ENCODE data around the gene LRP4. TPM values are rescaled to one million over a fixed set of nuclear protein-coding genes. Genes with fewer than 3 reads are reported as not detected.

LRP4 gene
- polyA plus RNA-seq, 1 donor from 2014 or later: not detected

DNA sequence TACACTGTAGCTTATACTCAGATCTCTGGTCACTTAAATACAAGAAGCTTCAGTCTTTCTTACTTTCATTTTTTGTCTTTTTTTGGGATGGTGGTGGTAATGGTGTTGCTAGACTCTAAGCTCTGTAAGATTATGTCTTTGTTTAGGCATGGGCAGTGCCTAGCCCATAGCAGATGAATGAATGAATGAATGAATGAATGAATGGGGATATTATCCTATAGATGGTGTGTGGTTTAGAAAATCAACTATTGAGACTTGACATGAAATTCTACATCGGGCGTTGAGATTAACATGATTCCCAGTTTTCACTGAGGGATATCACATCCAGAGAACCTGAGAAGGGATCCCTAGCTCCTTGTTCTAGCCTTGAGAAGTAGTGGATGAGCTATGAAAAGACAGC, 62.5 kb downstream of the LRP4 start:
- H3K4me3 Mint-ChIP-seq: no peak overlapping the region
- H3K36me3 Mint-ChIP-seq: peaks cover 1% of the 10 kb centered on the region
- no peak overlapping the region for H3K27ac Mint-ChIP-seq
- peaks cover 3% of the 10 kb centered on the region for H3K27me3 Mint-ChIP-seq
- H3K4me1 Mint-ChIP-seq: no peaks in the 10 kb centered on the region
- no peaks in the 10 kb centered on the region for H3K9me3 Mint-ChIP-seq

DNA sequence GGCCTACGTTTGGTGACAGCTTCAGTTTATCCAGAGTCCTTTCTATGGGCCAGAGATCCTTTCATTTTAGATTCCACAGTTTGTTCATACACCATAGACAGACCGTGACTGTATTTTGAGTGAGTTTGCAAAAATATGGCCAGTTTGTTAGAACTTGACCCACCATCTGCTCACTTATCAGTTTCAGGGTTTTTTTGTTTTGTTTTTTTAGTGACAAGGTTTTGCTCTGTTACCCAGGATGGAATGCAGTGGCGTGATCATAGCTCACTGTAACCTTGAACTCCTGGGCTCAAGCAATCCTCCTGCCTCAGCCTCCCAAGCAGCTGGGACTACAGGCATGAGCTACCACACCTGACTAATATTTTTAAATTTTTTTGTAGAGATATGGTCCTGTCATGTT, 63.2 kb downstream of the LRP4 start:
- Mint-ChIP-seq H3K27me3 (peaks cover 3% of the 10 kb centered on the region), H3K4me3 (no peak overlapping the region), H3K4me1 (no peaks in the 10 kb centered on the region), H3K27ac (no peak overlapping the region), H3K9me3 (no peaks in the 10 kb centered on the region), H3K36me3 (peaks cover 1% of the 10 kb centered on the region)

DNA sequence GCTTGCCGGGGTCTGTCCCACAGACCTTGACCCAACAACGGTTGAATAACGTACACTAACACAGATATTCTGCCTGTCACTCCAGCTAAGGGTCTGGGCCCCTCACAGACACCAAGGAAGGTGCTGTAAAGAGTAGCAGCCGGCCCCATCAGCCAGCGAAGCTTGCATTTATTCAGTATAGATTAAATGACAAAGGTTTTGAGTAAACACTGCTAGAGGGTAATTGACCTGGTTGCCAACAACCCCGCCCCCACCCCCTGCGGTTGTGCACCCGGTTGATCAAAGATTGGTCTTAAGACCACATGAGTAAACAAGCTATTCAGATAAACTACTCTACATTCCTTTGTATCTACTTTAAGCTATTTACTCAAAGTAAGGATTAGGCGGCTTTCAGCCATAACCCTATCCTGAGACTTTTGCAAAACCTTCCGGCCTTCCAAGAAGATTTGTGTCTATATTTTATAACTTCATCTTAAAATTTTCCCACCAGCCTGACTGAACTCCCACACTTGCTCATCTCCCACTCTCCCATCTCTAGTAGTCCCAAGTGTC, 67.4 kb downstream of the LRP4 start:
- H3K4me1 Mint-ChIP-seq: peaks cover 3 to 10% (median 5%) of the 10 kb centered on the region in 3 donors
- no peaks in the 10 kb centered on the region for H3K9me3 Mint-ChIP-seq
- H3K4me3 Mint-ChIP-seq: no peak overlapping the region
- no peaks in the 10 kb centered on the region for H3K27me3 Mint-ChIP-seq
- peaks cover 1% of the 10 kb centered on the region for H3K36me3 Mint-ChIP-seq
- H3K27ac Mint-ChIP-seq: no peak overlapping the region

DNA sequence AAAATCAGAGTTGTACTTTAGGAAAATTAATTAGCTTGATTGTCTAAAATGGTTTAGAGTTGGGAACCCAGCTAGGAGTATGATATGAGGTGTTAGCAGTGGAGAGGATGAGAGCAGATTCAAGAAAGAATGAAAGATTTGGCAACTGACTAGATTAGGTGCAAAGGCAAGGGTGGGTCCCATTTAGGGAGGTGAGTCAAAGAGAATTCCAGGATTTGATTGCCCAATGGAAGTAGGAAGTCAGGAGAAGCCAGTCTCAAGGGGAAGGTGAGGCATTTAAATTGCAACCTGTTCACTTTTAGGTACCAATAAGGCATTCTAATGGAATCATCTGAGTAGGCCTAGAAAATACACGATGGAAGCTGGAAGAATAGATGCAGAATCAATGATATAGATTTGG, 68.7 kb downstream of the LRP4 start:
- H3K27ac Mint-ChIP-seq: no peak overlapping the region
- H3K9me3 Mint-ChIP-seq: no peaks in the 10 kb centered on the region
- no peak overlapping the region for H3K4me3 Mint-ChIP-seq
- no peaks in the 10 kb centered on the region for H3K27me3 Mint-ChIP-seq
- H3K36me3 Mint-ChIP-seq: peaks cover 1% of the 10 kb centered on the region
- H3K4me1 Mint-ChIP-seq: peaks cover 11 to 16% (median 12%) of the 10 kb centered on the region in 3 donors

DNA sequence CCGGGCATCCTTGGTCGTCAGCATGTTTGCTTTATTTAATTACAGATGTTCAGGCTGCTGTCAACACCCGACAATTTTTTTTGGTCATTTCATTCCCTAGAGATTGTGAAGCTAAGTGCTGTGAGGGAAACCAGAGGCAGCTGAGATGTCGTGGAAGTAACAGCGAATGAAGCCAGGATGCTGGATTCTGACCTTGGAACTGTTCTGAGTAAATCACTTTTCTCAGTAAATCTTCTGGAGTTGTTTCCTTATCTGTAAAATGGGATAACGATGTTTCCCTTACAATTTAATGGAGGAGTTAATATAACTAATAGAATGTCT, 71.9 kb downstream of the LRP4 start:
- peaks cover 22 to 39% (median 23%) of the 10 kb centered on the region in 3 donors for H3K4me1 Mint-ChIP-seq
- H3K36me3 Mint-ChIP-seq: no peaks in the 10 kb centered on the region
- no peaks in the 10 kb centered on the region for H3K9me3 Mint-ChIP-seq
- H3K4me3 Mint-ChIP-seq: peak overlapping the region; percentile 96 to 99 (median 99)
- no peaks in the 10 kb centered on the region for H3K27me3 Mint-ChIP-seq
- peak overlapping the region; percentile 94 to 98 (median 95) for H3K27ac Mint-ChIP-seq

GRCh38 chr11:46845740-46846509, 72.4 kb downstream of the LRP4 start, which contains the start of gene CKAP5:
TSS of gene CKAP5 (minus strand) at chr11:46846280. CDS start at chr11:46821231, 25,049 bp downstream.
- H3K36me3 Mint-ChIP-seq: no peaks in the 10 kb centered on the region
- peaks cover 23 to 39% (median 24%) of the 10 kb centered on the region in 3 donors for H3K4me1 Mint-ChIP-seq
- H3K27ac Mint-ChIP-seq: peak within 1 kb of the TSS; percentile 94 to 98 (median 95)
- no peaks in the 10 kb centered on the region for H3K9me3 Mint-ChIP-seq
- H3K27me3 Mint-ChIP-seq: no peaks in the 10 kb centered on the region
- peak within 1 kb of the TSS; percentile 96 to 99 (median 99) for H3K4me3 Mint-ChIP-seq

DNA sequence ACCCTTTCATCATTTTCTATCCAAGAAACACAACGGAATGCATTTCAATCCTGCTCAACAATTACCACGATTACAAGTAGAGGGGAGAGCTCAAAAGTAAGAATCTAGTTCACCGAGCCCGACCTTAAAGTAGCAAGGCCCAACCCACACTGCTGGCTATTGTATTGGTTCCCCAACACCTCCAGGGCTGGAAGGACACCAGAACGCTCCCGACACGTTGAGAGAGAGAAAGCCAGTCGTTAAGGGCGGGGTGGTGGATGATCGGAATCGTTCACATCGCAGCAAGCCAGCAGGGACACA, 73.0 kb downstream of the LRP4 start:
- no peaks in the 10 kb centered on the region for H3K9me3 Mint-ChIP-seq
- no peaks in the 10 kb centered on the region for H3K36me3 Mint-ChIP-seq
- no peaks in the 10 kb centered on the region for H3K27me3 Mint-ChIP-seq
- peak overlapping the region; percentile 89 to 95 (median 94) for H3K27ac Mint-ChIP-seq
- H3K4me3 Mint-ChIP-seq: peak overlapping the region; percentile 87 to 99 (median 96)
- peaks cover 23 to 39% (median 24%) of the 10 kb centered on the region in 3 donors for H3K4me1 Mint-ChIP-seq

DNA sequence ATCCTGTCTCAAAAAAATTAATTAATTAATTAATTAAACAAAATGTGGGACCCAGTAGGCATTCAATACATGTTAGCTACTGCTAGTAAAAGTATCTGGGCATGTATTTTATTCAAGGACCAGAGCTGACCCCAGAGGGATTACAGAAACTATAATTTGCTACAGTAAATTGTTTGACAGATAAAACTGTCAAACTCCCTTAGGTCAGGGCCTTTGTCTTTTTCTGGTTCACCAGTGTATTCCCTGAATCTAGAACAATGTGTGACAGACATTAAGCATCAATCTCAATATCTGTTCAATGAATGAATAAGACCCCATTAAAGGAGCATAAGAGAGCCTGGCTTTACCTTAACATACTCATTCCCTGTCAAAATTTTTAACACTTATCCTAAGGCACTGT, 78.2 kb downstream of the LRP4 start:
- Mint-ChIP-seq H3K27me3 (no peaks in the 10 kb centered on the region), H3K4me1 (peaks cover 17 to 36% (median 17%) of the 10 kb centered on the region in 3 donors), H3K36me3 (no peaks in the 10 kb centered on the region), H3K9me3 (no peaks in the 10 kb centered on the region), H3K27ac (no peak overlapping the region), H3K4me3 (no peak overlapping the region)

DNA sequence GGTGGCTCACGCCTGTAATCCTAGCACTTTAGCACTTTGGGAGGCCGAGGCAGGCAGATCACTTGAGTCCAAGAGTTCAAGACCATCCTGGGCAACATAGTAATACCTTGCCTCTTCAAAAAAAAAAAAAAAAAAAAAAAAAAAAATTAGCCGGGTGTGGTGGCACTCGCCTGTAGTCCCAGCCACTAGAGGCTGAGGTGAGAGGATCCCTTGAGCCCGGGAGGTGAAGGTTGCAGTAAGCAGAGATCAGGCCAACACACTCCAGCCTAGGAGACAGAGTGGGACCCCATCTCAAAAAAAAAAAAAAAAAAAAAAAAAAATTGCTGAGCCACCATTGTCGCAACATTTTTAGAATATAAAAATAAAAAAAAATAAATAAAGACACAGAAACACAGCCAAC, 79.8 kb downstream of the LRP4 start:
- Mint-ChIP-seq H3K27me3 (no peaks in the 10 kb centered on the region), H3K36me3 (no peaks in the 10 kb centered on the region), H3K27ac (no peak overlapping the region), H3K9me3 (no peaks in the 10 kb centered on the region), H3K4me3 (peak overlapping the region in 1 of 4 donors; percentile 22), H3K4me1 (peaks cover 9 to 28% (median 10%) of the 10 kb centered on the region in 3 donors)

GRCh38 chr11:46837860-46838259, 80.5 kb downstream of the LRP4 start:
- Mint-ChIP-seq H3K4me1 (peaks cover 5 to 22% (median 10%) of the 10 kb centered on the region in 3 donors), H3K27ac (no peak overlapping the region), H3K9me3 (no peaks in the 10 kb centered on the region), H3K27me3 (no peaks in the 10 kb centered on the region), H3K4me3 (no peak overlapping the region), H3K36me3 (no peaks in the 10 kb centered on the region)

GRCh38 chr11:46836870-46837269, 81.5 kb downstream of the LRP4 start:
- no peaks in the 10 kb centered on the region for H3K9me3 Mint-ChIP-seq
- H3K4me1 Mint-ChIP-seq: peaks cover 6 to 16% (median 8%) of the 10 kb centered on the region in 3 donors
- H3K36me3 Mint-ChIP-seq: peaks cover 2% of the 10 kb centered on the region
- H3K27me3 Mint-ChIP-seq: no peaks in the 10 kb centered on the region
- H3K27ac Mint-ChIP-seq: no peak overlapping the region
- H3K4me3 Mint-ChIP-seq: no peak overlapping the region

DNA sequence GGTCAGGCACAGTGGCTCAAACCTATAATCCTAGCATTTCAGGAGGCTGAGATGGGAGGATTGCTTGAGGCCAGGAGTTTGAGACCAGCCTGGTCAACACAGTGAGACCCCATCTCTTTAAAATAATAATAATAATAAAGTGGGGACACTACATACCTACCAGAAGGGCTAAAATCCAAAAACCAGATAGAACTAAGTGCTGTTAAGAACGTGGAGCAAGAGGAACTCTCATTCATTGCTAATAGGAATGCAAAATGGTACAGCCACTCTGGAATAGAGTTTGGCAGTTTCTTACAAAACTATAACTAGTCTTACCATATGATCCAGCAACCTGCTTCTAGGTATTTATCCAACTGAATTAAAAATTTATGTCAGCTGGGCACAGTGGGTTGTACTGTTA, 81.9 kb downstream of the LRP4 start:
- H3K4me1 Mint-ChIP-seq: peaks cover 6 to 16% (median 7%) of the 10 kb centered on the region in 3 donors
- H3K9me3 Mint-ChIP-seq: no peaks in the 10 kb centered on the region
- H3K4me3 Mint-ChIP-seq: no peak overlapping the region
- H3K36me3 Mint-ChIP-seq: peaks cover 2% of the 10 kb centered on the region
- no peak overlapping the region for H3K27ac Mint-ChIP-seq
- H3K27me3 Mint-ChIP-seq: no peaks in the 10 kb centered on the region

DNA sequence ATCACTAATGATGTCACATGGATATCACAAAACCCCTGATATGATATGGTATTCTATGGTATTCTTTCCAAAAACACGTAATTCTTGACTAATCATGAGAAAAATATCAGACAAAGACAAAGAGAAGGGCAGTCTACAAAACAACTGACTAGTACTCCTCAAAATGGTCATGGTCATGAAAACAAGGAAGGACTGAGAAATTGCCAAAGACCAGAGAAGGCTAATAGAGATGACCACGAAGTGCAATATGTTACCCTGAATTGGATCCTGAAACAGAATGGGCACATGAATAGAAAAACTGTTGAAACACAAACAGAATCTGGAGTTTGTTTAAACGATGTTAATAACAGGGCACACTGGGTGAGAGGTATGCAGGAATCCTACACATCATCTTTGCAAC, 82.5 kb downstream of the LRP4 start:
- Mint-ChIP-seq H3K9me3 (no peaks in the 10 kb centered on the region), H3K27ac (no peak overlapping the region), H3K4me1 (peaks cover 6 to 16% (median 8%) of the 10 kb centered on the region in 3 donors), H3K27me3 (no peaks in the 10 kb centered on the region), H3K36me3 (peaks cover 2% of the 10 kb centered on the region), H3K4me3 (no peak overlapping the region)

GRCh38 chr11:46834821-46835220, 83.5 kb downstream of the LRP4 start:
- H3K27me3 Mint-ChIP-seq: no peaks in the 10 kb centered on the region
- H3K27ac Mint-ChIP-seq: peak overlapping the region in 1 of 3 donors; percentile 45
- no peak overlapping the region for H3K4me3 Mint-ChIP-seq
- peaks cover 8 to 18% (median 10%) of the 10 kb centered on the region in 3 donors for H3K4me1 Mint-ChIP-seq
- peaks cover 2% of the 10 kb centered on the region for H3K36me3 Mint-ChIP-seq
- no peaks in the 10 kb centered on the region for H3K9me3 Mint-ChIP-seq

DNA sequence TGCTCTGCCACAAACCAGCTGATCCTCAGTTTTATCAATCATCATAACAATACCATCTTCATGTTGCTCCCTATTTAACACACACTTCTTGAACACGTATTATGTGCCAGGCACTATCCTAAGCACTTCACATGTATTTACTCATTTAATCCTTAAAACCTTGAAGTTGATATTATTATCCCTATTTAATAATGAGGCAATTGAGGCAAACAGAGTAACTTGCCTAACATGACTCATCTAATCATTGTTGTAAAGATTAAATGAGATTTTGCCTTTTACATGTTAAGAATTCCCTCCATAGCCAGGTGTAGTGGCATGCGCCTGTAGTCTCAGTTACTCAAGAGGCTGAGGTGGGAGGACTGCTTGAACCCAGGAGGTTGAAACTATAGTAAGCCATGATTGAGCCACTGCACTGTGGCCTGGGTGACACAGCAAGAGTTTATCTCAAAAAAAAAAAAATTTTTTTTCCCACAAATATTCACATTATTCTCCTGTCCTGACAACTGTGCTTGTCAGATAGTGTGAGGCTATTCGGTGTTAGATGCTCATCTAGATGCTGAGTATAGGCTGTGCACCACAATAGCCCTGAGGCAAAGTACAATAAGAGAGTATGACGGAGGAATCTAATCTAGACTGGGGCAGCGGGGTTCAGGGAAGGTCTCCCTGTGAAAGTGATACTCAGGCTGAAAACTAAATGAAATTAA, 85.7 kb downstream of the LRP4 start:
- H3K4me3 Mint-ChIP-seq: peak overlapping the region in 1 of 4 donors; percentile 23
- peak overlapping the region in 1 of 3 donors; percentile 17 for H3K27ac Mint-ChIP-seq
- H3K27me3 Mint-ChIP-seq: no peaks in the 10 kb centered on the region
- H3K36me3 Mint-ChIP-seq: peaks cover 2% of the 10 kb centered on the region
- no peaks in the 10 kb centered on the region for H3K9me3 Mint-ChIP-seq
- H3K4me1 Mint-ChIP-seq: peaks cover 11 to 20% (median 13%) of the 10 kb centered on the region in 3 donors

Data from IgD-negative memory B cell (primary cell).